ENCODE results near the gene SEMA5B. TPM values are rescaled to one million over a fixed set of nuclear protein-coding genes. Genes with fewer than 3 reads are reported as not detected.

Gene SEMA5B
- total RNA-seq, 1 donor from 2014 or later, result not detected

DNA sequence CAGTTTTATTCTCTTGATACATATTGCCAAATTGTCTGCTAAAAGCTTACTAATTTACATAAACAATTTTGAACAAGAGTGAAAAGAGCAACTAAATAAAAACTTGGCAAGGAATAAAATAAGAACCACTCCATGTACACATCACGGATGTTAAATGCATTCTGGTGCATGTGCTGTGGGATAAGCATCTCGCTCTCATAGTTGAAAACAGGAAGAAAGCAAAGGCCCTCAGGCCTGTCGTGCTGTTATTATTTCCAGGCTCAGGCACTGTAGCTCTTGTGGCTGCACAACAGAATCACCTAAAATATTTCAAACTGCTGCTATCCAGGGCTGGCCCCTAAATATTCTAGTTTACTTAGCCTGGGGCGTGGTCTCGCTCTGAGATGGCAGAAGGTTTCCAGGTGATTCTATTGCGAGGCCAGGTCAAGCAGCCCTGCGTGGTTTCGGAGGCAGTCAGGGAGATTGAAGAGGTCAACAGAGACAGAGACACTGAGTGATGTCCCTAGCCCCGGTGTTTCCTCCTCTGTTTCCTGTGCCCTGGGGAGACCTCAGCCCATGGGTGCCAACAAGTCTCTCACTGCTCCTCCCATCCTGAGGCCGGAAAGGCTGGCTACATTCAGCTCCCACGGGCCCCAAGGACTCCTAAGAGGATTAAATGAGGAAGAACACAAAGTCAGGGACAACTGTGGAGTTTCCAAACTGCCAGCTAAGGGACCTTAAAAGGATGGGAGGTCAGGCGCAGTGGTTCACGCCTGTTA, 21.1 kb upstream of the SEMA5B start:
- no peak for DNase-seq (ENCODE audit: low read depth)
- no peak overlapping the region for H3K4me3 ChIP-seq (ENCODE audit: low read depth, low read length)
- TF ChIP-seq, protein P1, sequence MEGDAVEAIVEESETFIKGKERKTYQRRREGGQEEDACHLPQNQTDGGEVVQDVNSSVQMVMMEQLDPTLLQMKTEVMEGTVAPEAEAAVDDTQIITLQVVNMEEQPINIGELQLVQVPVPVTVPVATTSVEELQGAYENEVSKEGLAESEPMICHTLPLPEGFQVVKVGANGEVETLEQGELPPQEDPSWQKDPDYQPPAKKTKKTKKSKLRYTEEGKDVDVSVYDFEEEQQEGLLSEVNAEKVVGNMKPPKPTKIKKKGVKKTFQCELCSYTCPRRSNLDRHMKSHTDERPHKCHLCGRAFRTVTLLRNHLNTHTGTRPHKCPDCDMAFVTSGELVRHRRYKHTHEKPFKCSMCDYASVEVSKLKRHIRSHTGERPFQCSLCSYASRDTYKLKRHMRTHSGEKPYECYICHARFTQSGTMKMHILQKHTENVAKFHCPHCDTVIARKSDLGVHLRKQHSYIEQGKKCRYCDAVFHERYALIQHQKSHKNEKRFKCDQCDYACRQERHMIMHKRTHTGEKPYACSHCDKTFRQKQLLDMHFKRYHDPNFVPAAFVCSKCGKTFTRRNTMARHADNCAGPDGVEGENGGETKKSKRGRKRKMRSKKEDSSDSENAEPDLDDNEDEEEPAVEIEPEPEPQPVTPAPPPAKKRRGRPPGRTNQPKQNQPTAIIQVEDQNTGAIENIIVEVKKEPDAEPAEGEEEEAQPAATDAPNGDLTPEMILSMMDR (conservative IDR thresholded peaks at IDR 0.05; ENCODE audit: low read depth, low read length), result no peak

DNA sequence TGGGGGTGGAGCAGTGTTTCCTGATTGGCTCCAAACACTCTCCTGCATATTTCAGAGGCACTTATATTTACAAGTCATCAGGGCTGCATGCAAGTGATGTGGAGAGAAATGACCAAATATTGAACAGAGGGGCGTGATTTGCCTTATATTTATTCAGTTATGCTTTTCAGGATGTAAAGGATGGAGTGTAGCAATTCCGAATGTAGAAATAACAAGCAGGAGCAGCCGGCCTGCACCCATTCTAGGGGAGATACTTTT, 19.4 kb upstream of the SEMA5B start:
- TF ChIP-seq, protein P1 (conservative IDR thresholded peaks at IDR 0.05; ENCODE audit: low read depth, low read length), result no peak
- no peak for DNase-seq (ENCODE audit: low read depth)
- no peak overlapping the region for H3K4me3 ChIP-seq (ENCODE audit: low read depth, low read length)

DNA sequence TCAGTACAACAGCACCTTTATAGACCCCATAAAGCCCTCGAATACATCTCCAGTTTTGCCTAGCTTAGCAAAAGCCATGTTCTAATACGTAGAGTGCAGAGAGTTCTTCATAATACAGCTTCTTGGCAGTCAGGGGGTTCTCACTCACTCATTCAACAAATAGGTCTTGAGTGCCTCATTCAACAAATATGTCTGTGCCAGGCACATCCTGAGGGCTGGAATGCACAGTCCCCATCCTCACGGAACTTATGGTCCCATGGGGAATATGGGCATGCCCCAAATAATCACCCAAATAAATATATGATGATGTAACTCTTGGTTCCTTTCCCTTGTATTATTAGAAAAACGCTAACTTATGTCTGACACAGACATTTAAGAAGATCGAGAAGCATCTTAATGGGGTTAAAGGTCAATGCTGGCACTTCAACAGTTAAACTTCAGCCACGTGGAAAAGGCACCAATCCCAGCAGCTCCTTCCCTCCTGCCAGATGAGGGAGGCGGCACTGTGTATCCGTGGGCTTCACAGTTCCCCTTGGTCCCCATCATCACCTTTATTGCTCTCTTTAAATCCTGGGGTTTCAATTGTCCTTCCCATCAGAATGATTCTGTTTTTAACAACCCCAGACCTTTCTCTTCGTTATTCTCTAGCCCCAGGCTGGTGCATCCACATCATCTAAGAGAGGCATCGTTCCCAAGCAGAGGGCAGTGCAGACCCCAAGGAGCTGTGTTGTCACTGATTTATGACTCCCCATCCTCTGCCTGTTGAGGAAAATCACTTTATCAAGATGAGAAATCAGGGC, 18.9 kb upstream of the SEMA5B start:
- DNase-seq (ENCODE audit: low read depth), result no peak
- TF ChIP-seq, protein P1 (conservative IDR thresholded peaks at IDR 0.05; ENCODE audit: low read depth, low read length), result no peak
- no peak overlapping the region for H3K4me3 ChIP-seq (ENCODE audit: low read depth, low read length)

DNA sequence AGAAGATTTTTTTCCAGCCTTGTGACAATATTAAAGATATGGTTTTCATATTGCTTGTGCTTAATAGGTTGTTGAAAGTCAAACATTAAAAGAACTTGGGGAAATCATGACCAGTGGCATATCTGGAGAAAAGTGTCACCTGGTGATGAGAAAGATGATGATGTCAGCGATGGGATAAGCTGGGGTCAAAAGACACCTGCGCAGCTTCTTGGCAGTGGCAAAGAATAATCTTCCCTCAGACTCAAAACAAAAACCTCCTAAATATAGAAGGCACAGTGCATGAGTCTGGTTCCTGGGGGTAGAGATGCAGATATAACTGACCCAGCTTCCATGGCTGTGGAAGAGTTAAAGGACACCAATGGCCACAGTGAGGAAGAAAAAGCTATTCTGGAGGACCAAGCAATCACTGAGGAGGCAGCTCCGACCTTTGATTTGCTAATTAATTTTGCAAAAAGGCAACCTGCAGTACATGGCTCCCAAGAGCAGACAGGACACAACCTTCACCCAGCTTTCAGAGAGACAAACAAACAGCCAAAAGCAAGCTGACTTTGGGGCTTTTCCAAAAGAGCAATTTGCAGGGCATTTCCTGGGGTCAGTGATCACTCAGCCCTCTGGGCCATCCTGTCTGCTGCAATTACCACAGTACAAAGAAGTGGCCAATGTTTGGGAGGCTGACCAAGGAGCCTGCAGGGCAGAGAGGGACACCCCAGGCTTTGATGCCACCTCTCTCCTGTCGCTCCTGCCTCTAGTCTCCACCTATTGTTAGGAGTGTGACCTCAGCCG, 17.6 kb upstream of the SEMA5B start:
- TF ChIP-seq, protein P1 (conservative IDR thresholded peaks at IDR 0.05; ENCODE audit: low read depth, low read length), result no peak
- no peak for DNase-seq (ENCODE audit: low read depth)
- H3K4me3 ChIP-seq (ENCODE audit: low read depth, low read length), result no peak overlapping the region

DNA sequence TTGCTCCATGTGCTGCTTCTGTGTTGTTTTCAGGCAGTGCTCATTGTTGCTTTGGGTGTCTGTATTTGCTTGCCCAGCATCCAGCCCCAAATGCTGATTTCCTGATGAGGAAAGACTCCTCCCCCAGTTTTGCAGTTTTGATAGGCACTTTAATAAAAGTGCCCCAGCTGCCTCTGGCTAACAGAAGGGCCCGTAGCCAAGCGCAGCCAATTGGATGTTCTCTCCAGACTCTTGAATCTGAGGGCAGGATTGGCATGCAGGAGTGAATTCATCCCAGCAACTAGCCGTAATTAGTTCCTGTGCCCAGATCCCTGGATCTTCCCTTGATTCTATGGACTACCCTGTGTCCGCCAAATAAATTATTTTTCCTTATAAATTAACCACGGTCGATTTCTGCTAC, 14.8 kb upstream of the SEMA5B start:
- TF ChIP-seq, protein P1 (conservative IDR thresholded peaks at IDR 0.05; ENCODE audit: low read depth, low read length), result no peak
- H3K4me3 ChIP-seq (ENCODE audit: low read depth, low read length), result no peak overlapping the region
- no peak for DNase-seq (ENCODE audit: low read depth)

DNA sequence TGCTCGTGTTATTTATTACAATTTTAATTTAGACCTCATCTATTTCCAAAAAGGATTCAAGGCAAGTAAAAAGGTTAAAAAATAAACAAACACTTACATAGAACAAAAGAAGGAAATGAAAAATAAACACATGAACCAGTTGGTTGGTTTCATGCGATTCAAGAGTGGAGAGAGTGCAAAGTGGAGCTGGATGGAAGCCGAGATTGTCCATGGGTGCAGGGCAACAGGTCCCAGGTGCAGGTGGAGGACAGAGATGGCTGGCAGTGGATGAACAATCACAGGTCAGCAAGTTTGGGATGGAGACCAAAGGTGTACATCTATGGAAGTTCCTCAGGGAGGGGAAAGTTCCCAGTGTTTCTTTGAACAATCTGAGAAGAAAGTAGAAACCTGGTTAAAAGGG, 11.6 kb upstream of the SEMA5B start:
- H3K4me3 ChIP-seq (ENCODE audit: low read depth, low read length), result no peak overlapping the region
- TF ChIP-seq, protein P1 (conservative IDR thresholded peaks at IDR 0.05; ENCODE audit: low read depth, low read length), result no peak
- DNase-seq (ENCODE audit: low read depth), result no peak

All from epithelial cell of proximal tubule (primary cell).